Heart left ventricle (tissue), 13 donors: ENCODE data around the gene LPCAT1.

Experiments used
- POLR2A ChIP-seq, 2 donors: fragments of 450-650 bp; IDR thresholded peaks; one replicate each; pipeline ENCODE4 v1.6.1; 2017; ENCODE audit warnings: antibody characterized with exemption in 2 of 2, mild to moderate bottlenecking in 2 of 2, moderate library complexity in 2 of 2
- TF ChIP-seq, protein P1 (sequence below), 12 donors: fragments of 200-600 bp; sonication (generic) in 4 of 12; IDR thresholded peaks; one replicate each; pipeline versions ENCODE4 v1.5.0 to v1.8.0; 2018 to 2022; ENCODE audit warnings: antibody characterized with exemption in 12 of 12, mild to moderate bottlenecking in 5 of 12
- donor health status: ischemic (EF 13 %, LVEDD 7.1; RV severe dilation, severe dysfunction).
- donor health status: DM: no; HTN: yes; CAD: no.
- donor health status: DM: no; HTN: no; CAD: no.
- donor health status: ischemic (EF 25% LVEDD 6.9; RV normal size, moderate dysfunction).
- donor health status: ischemic (EF 25% LVEDD 5.7; RV mildly dilated, moderate dysfunction).
- donor health status: ischemic (EF 35%, LVEDD 5.7; RV mildly dilated, moderate dysfunction).
- donor health status: nonischemic (EF 11% LVEDD 7.7; RV severe dilation, severe dysfunction).
- donor health status: DM: yes; HTN: yes; CAD: no.
- donor health status: PGD.
- donor health status: ischemic (EF 29% LVEDD 5.4; RV normal size, mild dysfunction).
- donor health status: nonischemic (EF 23%, LVEDD 6.1; RV moderate dilation, normal function).

GRCh38 chr5:1485579-1486118 is 38.1 kb downstream of the LPCAT1 start:
- TF ChIP-seq, protein P1, sequence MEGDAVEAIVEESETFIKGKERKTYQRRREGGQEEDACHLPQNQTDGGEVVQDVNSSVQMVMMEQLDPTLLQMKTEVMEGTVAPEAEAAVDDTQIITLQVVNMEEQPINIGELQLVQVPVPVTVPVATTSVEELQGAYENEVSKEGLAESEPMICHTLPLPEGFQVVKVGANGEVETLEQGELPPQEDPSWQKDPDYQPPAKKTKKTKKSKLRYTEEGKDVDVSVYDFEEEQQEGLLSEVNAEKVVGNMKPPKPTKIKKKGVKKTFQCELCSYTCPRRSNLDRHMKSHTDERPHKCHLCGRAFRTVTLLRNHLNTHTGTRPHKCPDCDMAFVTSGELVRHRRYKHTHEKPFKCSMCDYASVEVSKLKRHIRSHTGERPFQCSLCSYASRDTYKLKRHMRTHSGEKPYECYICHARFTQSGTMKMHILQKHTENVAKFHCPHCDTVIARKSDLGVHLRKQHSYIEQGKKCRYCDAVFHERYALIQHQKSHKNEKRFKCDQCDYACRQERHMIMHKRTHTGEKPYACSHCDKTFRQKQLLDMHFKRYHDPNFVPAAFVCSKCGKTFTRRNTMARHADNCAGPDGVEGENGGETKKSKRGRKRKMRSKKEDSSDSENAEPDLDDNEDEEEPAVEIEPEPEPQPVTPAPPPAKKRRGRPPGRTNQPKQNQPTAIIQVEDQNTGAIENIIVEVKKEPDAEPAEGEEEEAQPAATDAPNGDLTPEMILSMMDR (IDR thresholded peaks at IDR 0.05): no peak
- TF ChIP-seq POLR2A (IDR thresholded peaks at IDR 0.05): no peak
